ENCODE results near the gene DPH1. TPM values are rescaled to one million over a fixed set of nuclear protein-coding genes. Genes with fewer than 3 reads are reported as not detected.

The DPH1 gene
- total RNA-seq, 4 donors from 2014 or later: 27.4 to 41.8 (median 38.3) TPM

DNA sequence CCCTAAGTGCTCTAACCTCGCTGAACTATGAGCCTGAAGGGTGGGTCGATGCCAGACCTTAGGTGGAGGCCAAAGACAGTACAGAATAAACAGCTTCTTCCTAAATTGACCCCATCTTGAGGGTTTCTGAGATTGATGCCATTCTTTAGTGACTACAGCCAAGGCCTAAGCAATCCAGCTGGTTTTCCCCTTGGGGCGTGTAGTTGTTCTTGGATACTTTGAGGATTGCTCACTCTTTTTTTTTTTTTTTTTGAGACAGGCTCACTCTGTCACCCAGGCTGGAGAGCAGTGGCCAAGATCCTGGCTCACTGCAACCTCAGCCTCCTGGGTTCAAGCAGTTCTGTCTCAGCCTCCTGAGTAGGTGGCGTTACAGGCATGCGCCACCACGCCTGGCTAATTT is 13.8 kb downstream of the DPH1 start:
- H3K4me1 ChIP-seq: peaks cover 22 to 36% (median 35%) of the 10 kb centered on the region in 4 donors
- TF ChIP-seq POLR2AphosphoS5 (IDR thresholded peaks at IDR 0.05) (no peak), POLR2A (IDR thresholded peaks at IDR 0.05; ENCODE audit: low read depth) (no peak)
- TF ChIP-seq, protein P1, sequence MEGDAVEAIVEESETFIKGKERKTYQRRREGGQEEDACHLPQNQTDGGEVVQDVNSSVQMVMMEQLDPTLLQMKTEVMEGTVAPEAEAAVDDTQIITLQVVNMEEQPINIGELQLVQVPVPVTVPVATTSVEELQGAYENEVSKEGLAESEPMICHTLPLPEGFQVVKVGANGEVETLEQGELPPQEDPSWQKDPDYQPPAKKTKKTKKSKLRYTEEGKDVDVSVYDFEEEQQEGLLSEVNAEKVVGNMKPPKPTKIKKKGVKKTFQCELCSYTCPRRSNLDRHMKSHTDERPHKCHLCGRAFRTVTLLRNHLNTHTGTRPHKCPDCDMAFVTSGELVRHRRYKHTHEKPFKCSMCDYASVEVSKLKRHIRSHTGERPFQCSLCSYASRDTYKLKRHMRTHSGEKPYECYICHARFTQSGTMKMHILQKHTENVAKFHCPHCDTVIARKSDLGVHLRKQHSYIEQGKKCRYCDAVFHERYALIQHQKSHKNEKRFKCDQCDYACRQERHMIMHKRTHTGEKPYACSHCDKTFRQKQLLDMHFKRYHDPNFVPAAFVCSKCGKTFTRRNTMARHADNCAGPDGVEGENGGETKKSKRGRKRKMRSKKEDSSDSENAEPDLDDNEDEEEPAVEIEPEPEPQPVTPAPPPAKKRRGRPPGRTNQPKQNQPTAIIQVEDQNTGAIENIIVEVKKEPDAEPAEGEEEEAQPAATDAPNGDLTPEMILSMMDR (IDR thresholded peaks at IDR 0.05): no peak
- H3K27me3 ChIP-seq: no peaks in the 10 kb centered on the region
- 70% methylated on average over 6 of the region's 6 CpGs for whole genome bisulfite sequencing
- no peak overlapping the region for H3K4me3 ChIP-seq
- intact Hi-C loops (cut with DNase I): loop anchor here (5.0 kb wide), 1 partner anchor 136 kb away; no protein-coding TSS in a partner anchor
- H3K9me3 ChIP-seq: no peaks in the 10 kb centered on the region
- peaks cover 6 to 35% (median 28%) of the 10 kb centered on the region in 4 donors for H3K36me3 ChIP-seq
- peak overlapping the region in 3 of 4 donors; percentile 5 to 95 (median 92) for H3K27ac ChIP-seq (replicated peaks in 1 of 4)
- DNase-seq (ENCODE audit: extremely low spot score): no peak

DNA sequence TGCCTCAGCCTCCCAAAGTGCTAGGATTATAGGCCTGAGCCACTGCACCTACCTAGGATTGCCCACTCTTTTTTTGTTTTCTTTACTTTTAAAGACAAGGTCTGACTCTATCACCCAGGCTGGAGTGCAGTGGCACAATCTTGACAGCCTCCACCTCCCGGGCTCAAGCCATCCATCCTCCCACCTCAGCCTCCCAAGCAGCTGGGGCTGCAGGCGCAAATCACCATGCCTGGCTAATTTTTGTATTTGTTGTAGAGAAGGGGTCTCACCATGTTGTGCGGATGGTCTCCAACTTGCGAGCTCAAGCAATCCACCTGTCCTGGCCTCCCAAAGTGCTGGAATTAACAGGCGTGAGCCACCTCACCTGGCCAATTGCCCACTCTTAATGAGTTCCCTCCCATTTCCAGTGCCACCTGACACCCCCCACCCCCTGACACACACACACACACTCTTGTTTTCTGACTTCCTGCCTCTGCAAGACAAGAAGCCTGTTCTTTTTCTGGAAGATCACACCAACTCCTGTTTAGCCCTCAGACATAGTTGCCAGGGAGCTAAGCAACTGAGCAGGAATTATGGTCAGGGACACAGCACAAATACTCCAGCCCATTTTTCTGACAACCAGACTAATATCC is 14.4 kb downstream of the DPH1 start:
- Histone ChIP-seq H3K4me1 (peaks cover 28 to 41% (median 41%) of the 10 kb centered on the region in 4 donors), H3K27me3 (no peaks in the 10 kb centered on the region), H3K27ac (replicated peaks in 1 of 4) (peak overlapping the region in 2 of 4 donors; percentile 24 to 44), H3K9me3 (no peaks in the 10 kb centered on the region), H3K36me3 (peaks cover 6 to 31% (median 28%) of the 10 kb centered on the region in 4 donors), H3K4me3 (no peak overlapping the region)
- 89% methylated on average over 5 of the region's 5 CpGs for WGBS
- intact Hi-C loops (cut with DNase I): loop anchor here (5.0 kb wide), 1 partner anchor 137 kb away; no protein-coding TSS in a partner anchor
- TF ChIP-seq POLR2A (IDR thresholded peaks at IDR 0.05; ENCODE audit: low read depth) (no peak), EP300 (IDR thresholded peaks at IDR 0.05) (no peak), POLR2AphosphoS5 (IDR thresholded peaks at IDR 0.05) (no peak)
- TF ChIP-seq, protein P1 (IDR thresholded peaks at IDR 0.05): no peak
- DNase-seq (ENCODE audit: extremely low spot score): no peak

GRCh38 chr17:2047590-2047989 is 17.6 kb downstream of the DPH1 start:
- peaks cover 6 to 19% (median 17%) of the 10 kb centered on the region in 4 donors for H3K36me3 ChIP-seq
- no peaks in the 10 kb centered on the region for H3K9me3 ChIP-seq
- WGBS: 91% methylated on average over 6 of the region's 6 CpGs
- H3K4me3 ChIP-seq: no peak overlapping the region
- peaks cover 36 to 49% (median 48%) of the 10 kb centered on the region in 4 donors for H3K4me1 ChIP-seq
- H3K27me3 ChIP-seq: peaks cover 0 to 16% (median 0%) of the 10 kb centered on the region in 4 donors
- intact Hi-C loops (cut with DNase I): no loop called here
- H3K27ac ChIP-seq (replicated peaks in 1 of 4): no peak overlapping the region
- DNase-seq (ENCODE audit: extremely low spot score): no peak
- TF ChIP-seq POLR2A (IDR thresholded peaks at IDR 0.05; ENCODE audit: low read depth): no peak
- TF ChIP-seq POLR2AphosphoS5 (IDR thresholded peaks at IDR 0.05): no peak
- no peak for TF ChIP-seq EP300 (IDR thresholded peaks at IDR 0.05)
- TF ChIP-seq, protein P1 (IDR thresholded peaks at IDR 0.05): no peak

DNA sequence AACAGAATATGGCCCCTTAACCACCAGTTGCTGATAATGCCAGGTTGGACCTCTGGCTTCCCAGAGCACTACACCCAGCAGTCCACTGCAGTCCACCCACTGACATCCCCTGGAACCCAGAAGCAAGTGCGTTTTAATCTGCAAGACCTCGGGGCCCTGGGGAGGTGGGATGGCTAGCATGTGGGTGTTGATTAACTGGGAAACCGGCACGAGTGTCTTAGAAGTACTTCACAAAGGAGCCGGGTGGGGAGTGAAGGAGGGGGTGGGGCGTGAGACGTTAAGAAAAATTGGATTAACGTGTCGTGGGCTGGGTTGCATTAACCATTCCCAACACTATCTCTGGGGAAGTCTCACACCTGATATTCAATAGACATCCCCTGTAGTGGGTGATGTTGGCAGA is 18.9 kb downstream of the DPH1 start:
- peak overlapping the region; percentile 76 to 95 (median 78) for H3K4me3 ChIP-seq
- TF ChIP-seq POLR2AphosphoS5 (IDR thresholded peaks at IDR 0.05): no peak
- no peak for TF ChIP-seq POLR2A (IDR thresholded peaks at IDR 0.05; ENCODE audit: low read depth)
- no peak for TF ChIP-seq EP300 (IDR thresholded peaks at IDR 0.05)
- TF ChIP-seq, protein P1 (IDR thresholded peaks at IDR 0.05): no peak
- peaks cover 0 to 8% (median 6%) of the 10 kb centered on the region in 4 donors for H3K36me3 ChIP-seq
- peak overlapping the region in 1 of 4 donors; percentile 68 for H3K27ac ChIP-seq (replicated peaks in 1 of 4)
- H3K27me3 ChIP-seq: peaks cover 0 to 26% (median 0%) of the 10 kb centered on the region in 4 donors
- peaks cover 38 to 46% (median 44%) of the 10 kb centered on the region in 4 donors for H3K4me1 ChIP-seq
- intact Hi-C loops (cut with DNase I): no loop called here
- DNase-seq (ENCODE audit: extremely low spot score): no peak
- no peaks in the 10 kb centered on the region for H3K9me3 ChIP-seq
- whole genome bisulfite sequencing: 27% methylated on average over 9 of the region's 9 CpGs

All from esophagus muscularis mucosa (tissue), 4 donors.